GM18519 (cell line): Measurements from ENCODE around the gene HIGD1A.

Experiments used
- ATAC-seq: cut with Tn5 transposase; IDR thresholded peaks from one replicate; pipeline ENCODE4 v1.9.1; 2021; ENCODE audit warnings: mild to moderate bottlenecking, moderate library complexity; ENCODE audit not compliant: unreplicated experiment, low FRiP score

Gene HIGD1A

DNA sequence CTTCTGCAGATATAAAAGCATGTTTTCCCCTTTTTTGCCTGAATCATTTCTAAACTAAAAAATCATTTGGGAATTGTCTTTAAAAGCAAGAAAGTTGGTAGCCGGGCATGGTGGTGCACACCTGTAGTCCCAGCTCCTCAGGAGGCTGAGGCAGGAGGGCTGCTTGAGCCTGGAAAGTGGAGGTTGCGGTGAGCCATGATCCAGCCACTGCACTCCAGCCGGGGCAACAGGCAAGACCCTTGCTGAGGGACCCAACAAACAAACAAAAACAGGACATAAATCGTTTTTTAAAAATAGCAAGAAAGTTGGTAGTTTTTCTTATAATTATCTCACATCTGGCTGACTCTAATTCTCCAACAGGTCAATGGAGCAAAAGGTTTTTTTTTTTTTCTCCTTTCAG, 2.5 kb downstream of the HIGD1A start:
- no peak for ATAC-seq

DNA sequence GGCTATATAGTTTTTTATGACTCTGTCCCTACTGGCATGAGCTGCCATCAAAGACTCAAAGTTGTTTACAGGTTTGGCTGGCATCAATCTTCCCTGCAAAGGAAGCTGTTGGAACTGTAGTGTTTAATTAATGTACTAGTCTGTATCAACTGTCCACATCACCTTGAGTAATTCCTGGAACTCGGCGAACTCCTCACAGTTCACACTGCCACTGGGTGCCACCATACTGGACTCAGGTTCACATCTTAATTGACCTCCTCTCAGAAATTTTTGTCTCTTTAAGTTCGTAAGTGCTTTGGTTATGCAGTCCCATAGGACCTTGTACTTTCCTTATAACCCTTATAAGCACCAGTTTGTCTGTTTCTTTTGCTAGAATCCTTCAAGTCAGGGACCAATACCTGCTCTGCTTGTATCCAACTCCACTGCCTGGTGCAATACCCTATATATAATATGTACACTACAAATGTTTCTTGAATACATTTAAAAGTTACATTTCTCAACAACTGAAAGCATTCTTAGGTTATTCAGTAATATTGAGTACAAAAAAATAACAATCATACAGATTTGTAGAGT, 3.2 kb downstream of the HIGD1A start:
- ATAC-seq: no peak

DNA sequence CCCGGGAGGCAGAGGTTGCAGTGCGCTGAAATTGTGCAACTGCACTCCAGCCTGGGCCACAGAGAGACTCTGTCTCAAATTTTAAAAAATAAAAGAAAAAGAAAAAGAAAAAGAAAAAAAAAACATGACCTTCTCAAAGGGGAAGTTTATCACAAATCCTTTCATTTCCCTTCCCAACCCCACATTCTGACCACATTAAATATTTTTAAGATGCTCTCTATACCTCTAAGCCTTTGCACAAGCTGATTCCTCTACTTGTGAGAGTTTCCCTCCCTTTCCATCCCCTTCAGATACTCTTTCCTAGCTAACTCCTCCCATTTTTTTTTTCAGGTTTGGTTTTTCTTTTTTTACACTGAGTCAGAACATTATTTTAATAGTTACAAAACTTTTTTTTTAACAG, 4.0 kb downstream of the HIGD1A start:
- no peak for ATAC-seq

DNA sequence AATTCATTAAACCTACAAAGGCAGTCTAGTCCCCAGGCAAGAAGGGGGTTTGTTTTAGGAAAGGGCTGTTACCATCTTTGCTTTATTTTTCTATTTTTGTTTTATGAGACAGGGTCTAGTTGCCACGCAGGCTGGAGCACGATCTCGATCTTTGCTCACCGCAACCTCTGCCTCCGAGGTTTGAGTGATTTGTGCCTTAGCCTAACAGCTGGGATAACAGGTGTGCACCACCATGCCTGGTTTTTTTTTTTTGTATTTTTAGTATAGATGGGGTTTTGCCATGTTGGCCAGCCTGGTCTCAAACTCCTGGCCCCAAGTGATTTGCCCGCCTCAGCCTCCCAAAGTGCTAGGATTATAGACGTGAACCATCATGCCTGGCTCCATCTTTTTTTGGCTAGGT, 4.9 kb downstream of the HIGD1A start:
- no peak for ATAC-seq

DNA sequence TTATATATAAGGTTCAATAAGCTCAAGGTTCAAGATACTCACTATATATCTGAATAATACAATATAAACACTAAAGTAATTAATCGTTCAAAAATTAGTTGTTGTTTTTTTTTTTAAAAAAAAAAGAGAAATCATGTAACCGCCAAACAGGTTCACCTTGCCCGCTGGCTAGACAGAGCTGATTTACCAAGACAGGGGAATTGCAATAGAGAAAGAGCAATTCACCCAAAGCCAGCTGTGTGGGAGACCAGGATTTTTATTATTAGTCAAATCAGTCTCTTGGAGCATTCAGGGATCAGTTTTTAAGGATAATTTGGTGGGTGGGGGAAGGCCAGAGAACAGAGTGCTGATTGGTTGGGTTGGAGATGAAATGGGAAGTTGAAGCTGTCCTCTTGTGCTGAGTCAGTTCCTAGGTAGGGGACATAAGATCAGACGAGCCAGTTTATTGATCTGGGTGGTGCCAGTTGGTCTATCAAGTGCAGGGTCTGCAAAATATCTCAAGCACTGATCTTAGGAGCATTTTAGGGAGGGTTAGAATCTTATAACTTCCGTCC, 7.9 kb downstream of the HIGD1A start:
- no peak for ATAC-seq

DNA sequence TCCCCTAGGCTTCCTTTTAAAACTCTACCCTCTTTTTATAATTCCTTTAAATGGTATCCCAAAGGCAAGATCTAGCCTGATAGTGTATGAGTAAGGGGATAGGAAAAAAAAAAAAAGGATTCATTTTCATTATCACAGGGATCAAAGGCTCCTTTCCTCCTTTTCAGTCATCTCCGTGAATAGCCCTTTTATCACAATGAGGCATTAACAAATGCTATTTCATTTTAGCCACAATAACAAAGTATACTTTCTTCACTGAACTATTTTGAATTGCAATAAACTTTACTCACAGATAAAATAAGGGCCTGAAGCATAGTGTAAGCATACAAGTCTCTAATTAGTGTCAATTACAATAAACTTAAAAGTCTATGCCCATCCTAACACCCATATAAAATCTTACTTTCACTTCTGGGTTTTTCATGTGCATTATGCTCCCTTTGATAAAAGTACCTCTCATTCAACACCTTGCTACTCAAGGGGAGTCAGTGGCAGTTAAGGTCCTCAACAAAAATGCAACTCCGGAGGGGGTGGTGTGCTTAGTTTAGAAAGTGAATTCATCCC, 8.6 kb downstream of the HIGD1A start:
- ATAC-seq: no peak

DNA sequence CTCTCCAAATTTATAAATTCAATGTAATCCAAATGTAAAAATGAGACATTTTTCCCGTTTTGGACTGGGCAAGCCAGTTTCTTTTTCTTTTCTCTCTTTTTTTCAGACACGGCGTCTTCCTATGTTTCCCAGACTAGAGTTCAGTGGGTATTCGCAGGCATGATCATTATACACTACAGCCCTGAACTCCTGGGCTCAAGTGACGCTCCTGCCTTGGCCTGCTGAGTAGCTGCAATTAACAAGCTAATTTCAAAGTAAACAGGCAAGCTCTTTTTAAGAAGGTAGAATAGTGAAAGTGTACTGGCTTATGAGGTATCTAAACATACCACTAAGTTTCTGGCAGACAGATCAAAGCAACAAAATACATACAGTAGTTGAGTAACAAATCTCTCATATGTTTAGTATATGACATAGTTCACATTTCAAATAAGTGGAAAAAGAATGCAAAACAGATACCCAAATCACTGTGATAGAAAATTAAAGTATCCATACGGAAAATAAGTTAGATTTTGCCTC, 13.5 kb downstream of the HIGD1A start:
- ATAC-seq: no peak

DNA sequence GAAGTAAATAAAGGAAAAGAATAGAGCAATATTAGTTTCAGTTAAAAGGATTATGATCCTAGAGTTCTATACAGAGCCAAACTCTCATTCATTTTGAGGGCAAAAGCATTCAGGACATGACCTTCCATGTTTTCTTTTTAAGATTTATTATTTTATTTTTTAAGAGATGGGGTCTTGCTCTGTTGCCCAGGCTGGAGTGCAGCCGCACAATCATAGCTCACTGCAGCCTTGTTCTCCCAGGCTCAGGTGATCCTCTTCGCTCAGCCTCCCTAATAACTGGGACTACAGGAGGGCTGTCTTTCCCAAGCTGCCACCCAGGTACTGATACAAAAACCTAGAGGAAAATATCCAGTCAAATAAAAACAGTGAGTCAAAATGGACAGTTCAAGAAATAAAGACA, 17.7 kb downstream of the HIGD1A start:
- no peak for ATAC-seq

DNA sequence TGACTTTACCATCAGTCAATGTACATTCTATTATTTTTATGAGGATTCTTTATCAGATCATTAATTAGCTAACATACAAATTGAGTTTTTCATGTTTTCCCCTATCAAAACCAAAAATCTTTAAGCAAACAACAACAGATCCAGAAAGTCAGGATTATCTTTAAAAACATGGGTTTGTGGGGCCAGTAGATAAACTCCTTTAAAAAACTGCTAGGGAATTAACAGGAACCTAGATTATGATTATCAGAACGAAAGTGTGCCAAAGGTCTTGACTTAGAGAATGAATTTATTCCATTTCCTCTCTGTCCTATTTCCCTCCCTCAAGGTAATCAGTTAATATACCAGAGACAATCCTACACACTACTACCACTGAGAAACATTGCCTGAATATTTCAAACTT, 18.1 kb downstream of the HIGD1A start:
- ATAC-seq: no peak

DNA sequence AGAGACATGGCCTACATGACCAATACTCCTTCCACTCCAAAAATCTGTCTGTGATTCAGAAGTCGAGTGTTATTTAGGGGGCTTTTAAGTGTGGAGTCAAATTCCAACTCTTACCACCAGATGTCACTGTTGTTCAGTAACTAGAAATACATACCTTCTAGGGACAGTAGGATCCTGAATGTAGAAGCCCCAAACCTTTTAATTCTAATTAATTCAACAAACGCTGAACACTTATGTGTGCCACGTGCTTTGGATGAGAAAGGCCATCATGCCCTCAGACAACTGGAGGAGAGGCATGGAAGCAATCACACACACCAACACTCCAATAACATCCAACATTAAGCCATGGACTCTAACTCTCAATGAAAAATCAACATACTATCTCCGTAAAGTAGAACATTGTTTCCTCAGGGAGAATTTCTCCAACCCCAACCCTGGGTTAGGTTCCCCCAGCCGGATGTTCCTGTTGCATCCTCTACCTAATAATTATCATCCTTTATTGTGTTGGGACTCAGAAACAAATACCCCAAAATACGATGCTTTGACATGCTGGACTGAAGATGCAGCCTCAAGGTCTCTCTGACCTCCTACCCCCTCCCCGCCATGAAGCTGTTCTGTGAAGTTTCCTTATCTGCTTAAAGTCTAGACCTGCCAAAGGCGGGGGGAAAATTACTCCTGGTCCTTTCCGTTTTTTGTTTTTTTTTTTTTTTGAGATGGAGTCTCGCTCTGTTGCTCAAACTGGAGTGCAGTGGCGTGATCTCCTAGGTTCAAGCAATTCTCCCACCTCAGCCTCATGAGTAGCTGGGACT, 23.2 kb downstream of the HIGD1A start:
- peak; percentile 54 for ATAC-seq

DNA sequence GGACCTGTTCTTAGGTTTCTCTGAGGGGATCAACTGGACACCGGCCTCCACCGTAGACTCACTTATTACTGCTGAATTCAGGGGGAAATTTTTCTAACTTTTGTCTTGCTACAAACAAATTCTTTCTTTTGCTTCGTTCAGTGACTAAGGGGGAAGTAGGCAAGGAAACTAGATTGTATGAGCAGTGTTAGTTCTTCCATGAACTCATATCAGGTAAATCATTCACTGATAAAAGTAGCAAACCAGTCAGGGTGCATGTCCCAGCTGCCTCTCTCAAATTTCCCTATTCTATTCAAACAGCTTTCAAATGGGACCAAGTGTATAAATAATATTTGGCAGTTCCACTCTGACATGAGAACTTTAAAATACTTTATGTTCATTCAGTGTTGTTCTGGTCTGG, 23.9 kb downstream of the HIGD1A start:
- no peak for ATAC-seq

DNA sequence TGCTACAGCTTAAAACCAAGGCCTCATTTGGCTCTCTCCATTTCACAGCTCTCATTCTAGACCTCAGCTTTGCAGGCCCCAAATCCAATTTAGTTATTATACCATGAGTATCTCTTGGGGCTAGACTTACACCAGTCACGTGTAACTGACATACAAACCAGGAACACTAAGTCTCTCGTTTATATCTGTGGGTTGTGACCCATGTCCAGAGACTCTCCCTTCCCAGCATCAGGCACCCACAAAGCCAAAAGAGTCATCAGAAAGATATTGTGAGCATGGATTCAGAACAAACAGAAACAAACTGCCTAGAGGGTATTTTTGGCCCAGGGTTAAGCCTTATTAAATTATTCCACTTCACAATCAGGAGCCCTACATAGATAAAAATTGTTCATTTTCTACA, 25.6 kb downstream of the HIGD1A start:
- no peak for ATAC-seq

DNA sequence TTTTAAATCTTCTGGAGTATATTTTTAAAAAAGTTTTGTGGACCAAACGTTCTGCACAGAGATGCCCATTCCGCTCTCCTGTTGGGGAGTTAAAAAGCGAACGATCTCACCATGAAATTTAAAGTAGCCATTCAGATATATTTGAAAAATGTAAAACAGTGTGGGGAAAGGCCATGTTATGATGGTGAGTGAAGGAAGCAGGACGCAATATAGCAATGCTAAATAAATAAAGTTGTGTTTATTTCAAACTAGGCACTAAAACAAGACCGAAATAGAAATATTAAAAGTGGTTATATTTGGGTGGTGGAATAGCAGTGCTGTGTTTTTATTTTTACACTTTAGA, 30.9 kb downstream of the HIGD1A start:
- no peak for ATAC-seq

DNA sequence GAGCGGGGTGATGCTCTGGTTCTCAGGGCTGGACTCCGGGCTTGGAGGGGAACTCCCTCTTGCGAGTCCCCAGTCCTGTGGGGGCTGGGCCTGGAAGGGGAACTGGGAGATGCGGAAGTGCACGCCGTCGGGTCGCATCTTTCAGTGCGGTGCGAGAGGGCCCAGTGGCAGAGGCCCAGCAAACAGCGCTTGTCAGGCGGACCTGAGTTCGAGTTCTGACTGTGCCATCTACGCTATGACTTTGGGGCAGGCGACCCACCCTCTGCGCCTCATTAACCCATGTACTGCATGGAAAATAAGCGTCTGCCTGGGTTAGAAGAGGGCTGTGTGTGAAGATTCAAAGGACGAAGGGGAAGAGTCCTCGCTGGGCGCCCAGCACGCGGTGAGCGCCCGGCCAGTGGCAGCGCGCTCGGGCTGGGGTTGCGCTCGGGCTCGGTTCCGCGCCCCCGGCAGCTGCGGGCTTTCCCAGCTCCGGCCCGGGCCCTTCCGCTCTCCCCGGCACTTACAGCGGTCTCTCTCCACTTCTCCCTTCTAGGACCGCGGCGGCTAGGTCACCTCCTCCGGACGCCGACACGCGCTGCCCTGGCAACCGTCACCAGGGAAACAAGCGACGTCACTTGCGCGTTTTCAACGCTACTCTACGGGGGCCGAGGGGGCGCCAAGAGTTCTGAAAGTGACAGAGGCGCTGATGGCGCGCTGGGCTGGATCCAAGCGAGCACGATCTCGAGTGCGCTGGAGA, 31.5 kb downstream of the HIGD1A start, which contains the start of gene CCDC13:
TSS of gene CCDC13 (minus strand) at position 584 of the 739 bp plus-strand sequence. CDS start 14,908 bp downstream, outside the sequence.
- ATAC-seq: peak; percentile 96

DNA sequence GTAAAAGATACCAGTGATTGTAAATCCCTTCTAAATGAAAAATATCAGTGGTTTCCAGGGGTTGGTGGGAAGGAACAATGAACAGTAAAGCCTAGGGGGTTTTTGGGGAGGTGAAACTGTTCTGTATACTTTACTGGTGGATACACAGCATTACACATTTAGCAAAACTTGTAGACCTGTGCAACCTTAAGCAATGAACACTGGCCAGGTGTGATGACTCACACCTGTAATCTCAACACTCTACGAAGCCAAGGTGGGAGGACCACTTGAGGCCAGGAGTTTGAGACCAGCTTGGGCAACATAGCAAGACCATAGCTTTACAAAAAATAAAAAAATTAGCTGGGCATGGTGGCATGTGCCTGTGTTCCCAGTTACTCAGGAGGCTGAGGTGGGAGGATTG, 33.0 kb downstream of the HIGD1A start:
- ATAC-seq: no peak

DNA sequence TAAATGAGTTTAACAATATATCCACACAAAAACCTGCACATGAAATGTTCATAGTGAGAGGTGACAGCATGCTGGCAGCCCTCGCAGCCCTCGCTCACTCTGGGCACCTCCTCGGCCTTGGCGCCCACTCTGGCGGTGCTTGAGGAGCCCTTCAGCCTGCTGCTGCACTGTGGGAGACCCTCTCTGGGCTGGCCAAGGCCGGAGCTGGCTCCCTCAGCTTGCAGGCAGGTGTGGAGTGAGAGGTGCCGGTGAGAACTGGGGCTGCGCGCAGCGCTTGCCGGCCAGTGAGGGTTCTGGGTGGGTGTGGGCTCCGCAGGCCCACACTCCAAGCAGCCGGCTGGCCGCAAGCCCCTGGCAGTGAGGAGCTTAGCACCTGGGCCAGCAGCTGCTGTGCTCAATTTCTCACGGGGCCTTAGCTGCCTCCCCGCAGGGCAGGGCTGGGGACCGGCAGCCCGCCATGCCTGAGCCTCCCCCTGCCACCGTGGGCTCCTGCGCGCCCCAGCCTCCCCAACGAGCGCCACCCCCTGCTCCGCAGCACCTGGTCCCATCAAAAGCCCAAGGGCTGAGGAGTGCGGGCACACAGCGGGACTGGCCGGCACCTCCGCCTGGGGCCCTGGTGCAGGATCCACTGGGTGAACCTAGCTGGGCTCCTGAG, 34.7 kb downstream of the HIGD1A start:
- no peak for ATAC-seq

DNA sequence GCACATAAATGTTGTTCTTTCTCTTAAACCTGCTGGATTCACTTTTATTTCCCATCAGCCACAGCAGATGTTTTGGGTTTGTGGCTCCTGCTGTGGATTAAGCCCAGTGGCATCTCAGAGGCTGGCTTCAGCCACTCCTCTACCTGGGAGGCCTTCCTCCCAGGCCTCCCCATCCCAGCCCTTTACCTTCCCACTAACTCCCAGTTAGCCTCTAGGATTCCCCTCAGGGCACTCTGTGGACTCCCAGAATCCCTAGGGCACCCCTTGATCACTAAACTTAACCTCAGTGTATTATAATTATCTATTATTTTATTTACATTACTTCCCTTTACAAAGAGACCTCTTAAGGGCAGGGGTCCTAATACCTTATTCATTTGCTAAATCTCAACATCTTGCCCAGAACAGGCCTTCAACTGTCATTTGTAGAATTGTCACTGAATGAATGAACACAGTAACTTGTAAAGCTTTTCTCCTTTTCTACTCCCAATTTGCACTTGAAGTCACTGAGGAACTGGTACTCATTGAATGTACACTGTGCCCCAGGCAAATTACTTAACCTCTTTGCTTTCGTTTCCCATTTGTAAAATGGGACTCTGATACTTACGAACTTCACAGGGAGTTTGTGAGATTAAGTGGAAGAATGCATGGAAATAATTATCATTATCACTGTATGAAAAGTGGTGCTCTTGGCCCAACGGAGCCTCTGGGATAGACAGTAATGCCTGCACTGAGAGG, 39.6 kb downstream of the HIGD1A start:
- no peak for ATAC-seq

DNA sequence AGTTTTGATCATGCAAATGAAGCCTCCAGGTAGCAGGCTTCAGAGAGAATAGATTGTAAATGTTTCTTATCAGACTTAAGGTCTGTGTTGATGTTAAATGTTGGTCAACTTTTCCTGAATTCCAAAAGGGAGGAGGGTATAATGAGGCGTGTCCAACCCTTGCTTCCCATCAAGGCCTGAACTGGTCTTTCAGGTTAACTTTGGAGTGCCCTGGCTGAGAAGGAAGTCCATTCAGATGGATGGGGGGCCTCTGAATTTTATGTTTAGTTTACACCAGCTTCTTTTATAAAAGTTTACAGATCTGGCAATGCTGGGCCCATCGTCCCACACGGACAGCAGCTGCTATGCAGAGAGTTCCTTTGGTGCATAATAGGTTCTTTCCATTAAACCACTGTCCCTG, 40.2 kb downstream of the HIGD1A start:
- no peak for ATAC-seq

DNA sequence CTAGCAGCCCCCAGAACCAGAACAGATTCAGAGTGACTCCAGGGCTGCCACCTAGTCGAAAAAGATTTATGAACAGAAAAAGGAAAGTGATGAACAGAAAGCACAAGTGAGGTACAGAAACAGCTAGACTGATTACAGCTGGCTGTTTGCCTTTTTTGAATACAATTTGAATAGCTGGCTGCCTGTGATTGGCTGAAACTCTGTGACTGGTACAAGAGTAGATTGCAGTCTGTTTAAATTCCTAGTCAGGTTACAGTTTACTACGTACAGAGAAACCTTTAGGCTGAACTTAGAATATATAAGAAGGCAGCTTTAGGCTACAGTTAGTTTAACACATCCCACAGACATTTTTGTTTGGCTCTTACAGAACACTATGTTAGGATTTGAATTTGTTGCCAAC, 41.3 kb downstream of the HIGD1A start:
- no peak for ATAC-seq
